ENCODE results near the gene STIM2.

STIM2 gene

DNA sequence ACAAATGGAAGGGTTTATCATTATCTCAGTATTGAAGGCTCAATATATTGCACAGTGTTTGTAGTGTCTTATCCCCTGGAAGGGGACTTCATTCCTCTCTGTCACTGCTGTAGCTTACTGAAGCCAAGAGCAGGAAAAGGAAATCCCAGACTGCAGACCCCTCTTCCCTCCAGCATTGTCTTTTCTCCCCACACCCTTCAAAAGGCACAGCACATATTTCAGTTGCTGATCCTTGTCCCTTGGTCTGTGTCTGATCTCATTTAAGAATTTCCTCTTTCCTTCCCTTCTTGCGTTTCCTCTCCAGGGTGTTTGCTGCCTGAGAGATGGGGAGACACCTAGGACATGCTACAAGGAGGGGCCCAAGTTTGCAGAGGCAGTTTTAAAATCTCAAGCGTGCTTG is 40.1 kb downstream of the STIM2 start:
- no peak for DNase-seq (ENCODE audit: low read depth in 3 of 3)

DNA sequence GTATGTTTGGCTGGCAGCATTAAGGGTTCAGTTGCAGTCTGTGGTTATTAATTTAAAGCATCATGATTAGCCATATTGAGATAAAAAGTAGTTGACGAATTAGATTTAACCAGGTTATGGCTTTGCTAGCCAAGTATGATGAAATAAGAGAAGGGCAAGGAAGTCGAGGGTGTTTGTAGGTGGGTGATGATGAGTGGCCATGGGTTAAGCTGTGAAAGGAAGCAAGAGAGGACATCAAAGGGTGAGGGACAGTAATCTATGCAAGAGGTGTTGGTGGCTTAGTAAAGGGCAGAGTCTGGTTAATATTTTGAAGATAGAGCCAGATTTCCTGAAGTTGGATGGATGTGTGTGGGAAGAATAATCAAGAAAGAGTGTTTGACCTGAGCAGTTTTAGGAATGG is 44.5 kb downstream of the STIM2 start:
- DNase-seq (ENCODE audit: low read depth in 3 of 3), result no peak

DNA sequence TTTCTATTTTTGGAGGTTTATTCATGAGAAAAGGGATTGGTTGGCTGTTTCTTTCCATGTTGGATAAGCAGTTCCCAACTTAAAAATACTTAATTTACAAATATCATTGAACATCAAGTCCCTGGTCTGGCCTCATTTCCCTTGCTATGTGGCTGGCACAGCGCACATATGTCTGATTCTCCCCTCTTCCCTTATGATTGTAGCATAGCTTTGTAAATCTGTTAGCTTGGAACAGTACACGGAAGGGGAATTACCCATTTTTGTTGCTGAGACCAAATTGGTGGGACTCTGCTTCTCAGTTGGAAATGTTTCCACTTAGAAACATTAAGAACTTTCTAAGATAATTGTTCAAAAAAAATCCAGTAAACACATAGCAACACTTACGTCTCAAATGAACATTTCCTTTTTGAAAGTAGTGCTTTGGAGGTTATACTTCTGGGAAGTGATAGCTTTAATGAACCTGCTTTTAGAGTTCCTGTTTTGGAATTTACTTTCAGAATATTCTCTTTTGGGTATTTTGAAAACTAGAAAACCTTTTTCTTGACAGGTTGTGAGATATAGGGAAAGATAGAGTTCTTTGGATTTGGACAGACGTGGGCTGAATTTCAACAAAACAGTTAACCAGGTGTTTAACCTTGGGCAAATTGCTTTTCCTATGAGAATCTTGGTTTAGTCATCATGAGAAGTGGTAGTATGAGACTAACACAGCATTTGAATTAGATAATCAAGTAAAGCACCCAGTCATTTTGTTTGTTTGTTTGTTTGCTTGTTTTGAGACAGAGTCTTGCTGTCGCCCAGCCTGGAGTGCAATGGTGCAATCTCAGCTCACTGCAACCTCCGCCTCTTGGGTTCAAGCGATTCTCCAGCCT is 47.3 kb downstream of the STIM2 start:
- no peak for DNase-seq (ENCODE audit: low read depth in 3 of 3)

DNA sequence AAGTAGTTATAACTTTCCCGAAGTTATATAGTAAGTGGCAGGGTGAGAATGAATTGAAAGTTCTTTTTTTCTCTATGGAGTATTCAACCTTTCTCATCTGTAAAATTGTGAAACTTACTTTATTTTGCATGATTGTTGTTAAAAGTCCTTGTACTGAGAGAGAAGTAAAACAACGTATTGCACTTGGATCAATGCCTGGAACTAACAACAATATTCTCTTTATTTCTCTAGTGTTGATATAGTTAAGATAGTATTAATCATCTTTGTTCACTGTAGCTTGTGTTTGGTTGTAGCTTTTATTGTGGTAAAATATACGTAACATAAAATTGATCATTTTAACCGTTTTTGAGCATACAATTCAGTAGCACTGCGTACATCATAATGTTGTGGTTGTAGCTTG is 48.7 kb downstream of the STIM2 start:
- no peak for DNase-seq (ENCODE audit: low read depth in 3 of 3)

DNA sequence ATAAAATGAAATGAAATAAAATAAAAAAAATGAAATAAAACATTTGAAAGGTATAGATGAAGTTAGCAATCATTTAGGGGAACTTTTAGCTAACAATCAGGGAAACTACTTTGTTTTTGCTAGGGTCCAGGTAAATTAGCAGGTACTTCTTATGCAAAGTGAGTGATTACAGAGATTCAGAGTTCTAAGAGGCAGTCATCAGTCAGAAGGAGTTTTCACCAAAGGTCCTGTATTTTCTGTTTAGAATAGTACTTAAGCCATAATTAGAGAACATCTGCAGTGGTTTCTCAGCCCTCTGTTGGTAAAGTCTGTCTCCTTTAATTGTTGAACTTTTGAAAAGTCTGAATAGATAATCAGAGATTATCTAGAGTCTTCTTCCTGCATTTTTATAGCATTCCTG is 50.6 kb downstream of the STIM2 start:
- DNase-seq (ENCODE audit: low read depth in 3 of 3), result no peak

DNA sequence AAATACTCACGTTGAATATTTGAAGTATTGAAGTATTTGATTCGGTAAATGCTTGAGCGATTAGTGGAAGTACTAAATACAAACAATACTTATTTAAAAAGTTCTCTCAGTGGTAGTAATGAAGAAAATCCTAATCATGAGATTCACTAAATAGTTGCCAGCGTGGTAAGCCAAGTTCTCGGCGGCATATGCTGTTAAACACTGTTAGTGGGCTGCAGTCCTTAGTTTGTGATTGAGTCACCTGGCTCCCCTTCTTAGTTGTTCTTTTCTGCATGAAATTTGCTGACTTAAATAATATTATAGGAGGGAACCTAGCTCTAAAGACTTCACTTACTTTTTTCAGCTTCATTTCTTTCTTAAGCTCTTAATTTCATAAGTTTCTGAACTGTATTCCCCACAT is 51.4 kb downstream of the STIM2 start:
- DNase-seq (ENCODE audit: low read depth in 3 of 3), result no peak

DNA sequence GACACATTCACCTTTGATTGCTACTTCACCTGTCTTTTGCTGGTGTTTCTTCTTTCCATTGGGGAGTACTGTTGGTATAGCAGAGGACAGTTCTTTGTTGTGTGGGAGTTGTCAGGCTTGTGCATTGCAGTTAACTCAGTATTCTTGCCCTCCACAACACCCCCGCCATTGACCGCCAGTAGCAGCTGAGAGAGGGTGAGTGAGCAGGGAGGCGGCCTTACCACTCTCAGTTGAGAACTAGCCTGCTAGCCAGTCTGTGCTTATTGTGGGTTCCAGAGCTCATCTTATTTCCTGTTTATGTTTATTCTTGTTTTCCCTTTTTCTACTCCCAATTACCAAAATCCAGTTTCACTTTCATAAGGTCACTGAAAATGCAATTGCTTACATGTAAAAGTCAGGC is 52.2 kb downstream of the STIM2 start:
- no peak for DNase-seq (ENCODE audit: low read depth in 3 of 3)

DNA sequence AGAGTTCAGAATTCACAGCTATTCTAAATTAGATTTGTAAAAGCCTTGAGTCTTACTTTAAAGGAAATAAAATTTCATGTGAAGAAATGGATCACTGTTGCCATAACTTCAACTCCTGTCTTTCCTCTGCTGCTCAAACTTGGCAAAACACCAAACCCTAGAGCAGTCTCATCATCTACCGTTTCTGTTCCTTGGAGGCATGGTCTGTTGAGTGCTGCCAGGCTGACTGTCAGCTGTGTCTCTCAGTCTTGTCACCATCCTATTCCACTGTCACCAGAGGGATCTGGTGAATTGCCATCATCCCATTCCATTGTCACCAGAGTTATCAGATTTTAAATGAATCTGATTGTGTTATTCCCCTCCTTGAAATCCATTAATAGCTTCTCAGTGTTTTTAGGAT is 55.6 kb downstream of the STIM2 start:
- DNase-seq (ENCODE audit: low read depth in 3 of 3), result no peak

DNA sequence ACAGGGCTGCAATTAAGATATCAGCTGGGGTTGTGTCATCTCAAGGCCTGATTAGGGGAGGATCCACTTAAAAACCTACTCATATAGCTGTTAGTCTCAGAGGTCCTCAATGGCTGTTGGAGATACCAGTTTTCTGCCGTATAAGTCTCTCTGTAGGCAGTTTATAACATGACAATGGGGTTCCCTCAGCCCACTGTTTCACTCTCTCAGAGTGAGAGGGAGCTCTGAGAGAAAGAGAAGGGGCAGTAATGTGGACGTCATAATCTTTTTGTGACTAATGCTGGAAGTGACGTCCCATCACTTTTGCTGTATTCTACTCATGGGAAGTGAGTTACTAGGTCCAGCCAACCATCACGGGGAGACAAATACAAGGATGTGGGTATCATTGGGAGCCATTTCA is 70.3 kb downstream of the STIM2 start:
- no peak for DNase-seq (ENCODE audit: low read depth in 3 of 3)

DNA sequence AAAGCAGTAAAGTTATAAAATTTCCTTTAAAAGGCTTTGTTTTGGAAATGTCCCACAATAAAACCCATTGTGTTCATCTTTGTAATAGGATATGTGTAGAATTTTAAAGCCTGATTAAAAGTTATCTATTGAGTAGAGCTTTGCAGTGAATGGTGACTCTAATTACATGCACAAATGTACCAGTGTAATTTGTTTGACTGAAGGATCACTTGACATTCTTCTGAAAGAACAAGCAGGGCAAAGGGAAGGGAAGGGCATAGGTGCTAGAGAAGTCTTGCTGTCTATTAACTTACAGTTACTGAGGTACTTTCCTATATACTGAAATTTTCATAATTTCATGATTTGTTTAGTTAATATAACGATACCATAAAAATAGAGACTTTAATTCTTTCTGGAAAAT is 70.8 kb downstream of the STIM2 start:
- DNase-seq (ENCODE audit: low read depth in 3 of 3), result no peak

DNA sequence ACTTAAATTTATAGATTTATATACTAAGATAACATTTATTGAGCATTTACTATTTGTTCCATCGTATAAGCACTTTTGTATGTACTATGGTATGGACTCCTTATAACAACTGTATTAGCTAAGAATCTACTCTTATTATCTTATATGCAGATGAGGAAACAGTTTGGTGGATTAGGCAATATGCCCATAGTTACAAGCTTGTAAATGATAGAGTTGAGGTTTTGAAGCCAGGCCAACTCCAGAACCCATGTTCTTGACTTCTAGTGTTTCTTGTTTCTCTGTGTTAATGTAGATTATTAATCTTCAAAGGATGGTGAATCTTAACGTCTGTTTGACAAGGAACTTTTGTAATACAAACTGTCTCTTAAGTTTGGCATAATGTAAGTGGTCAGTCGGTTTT is 71.3 kb downstream of the STIM2 start:
- no peak for DNase-seq (ENCODE audit: low read depth in 3 of 3)

DNA sequence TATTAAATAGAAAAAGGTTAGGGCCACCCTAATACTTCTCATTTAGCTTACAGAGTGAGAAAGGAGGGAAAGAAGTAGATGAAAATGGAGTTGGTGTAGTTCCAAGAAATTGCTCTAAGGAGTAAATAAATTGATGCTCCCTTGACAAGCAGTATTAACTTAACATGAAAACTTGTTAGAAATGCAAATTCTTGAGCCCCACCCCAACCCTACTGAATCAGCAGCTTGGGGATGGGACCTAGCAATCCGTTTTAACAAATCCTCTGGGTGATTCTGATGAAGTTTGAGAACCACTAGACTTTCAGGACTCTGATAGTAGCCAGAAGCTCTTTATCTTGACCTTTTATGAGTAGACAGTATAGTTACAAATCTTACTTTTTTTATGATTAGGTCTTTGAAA is 74.8 kb downstream of the STIM2 start:
- no peak for DNase-seq (ENCODE audit: low read depth in 3 of 3)

DNA sequence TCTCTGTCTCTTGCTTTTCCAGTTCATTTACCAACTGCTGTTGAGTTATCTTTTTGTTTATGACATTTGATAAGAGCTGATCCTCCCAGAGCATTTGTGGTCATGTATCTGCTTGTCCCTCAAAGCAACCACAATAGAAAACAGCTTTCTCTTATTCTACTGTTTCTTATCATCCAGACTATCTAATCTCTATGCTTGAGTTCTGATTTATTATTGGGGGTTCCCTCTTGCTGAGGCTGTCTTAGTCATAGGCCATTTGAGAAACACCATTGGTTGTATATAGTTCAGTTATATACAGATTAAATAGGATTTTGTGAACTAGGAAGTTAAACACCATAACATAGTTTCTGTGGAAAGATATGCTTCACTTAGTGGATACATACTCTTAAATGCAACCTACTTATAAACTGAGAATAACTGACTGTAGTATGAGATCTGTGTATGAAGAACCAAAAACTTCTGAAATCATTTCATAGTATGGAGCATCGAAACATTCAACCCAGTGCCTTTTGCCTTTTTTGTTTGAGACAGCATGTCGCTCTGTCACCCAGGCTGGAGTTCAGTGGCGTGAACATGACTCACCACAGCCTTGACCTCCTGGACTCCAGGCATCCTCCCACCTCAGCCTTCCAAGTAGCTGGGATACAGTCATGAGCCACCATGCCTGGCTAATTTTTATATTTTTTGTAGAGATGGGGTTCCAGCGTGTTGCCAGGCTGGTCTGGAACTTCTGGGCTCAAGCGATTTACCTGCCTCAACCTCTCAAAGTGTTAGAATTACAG is 75.8 kb downstream of the STIM2 start:
- no peak for DNase-seq (ENCODE audit: low read depth in 3 of 3)

DNA sequence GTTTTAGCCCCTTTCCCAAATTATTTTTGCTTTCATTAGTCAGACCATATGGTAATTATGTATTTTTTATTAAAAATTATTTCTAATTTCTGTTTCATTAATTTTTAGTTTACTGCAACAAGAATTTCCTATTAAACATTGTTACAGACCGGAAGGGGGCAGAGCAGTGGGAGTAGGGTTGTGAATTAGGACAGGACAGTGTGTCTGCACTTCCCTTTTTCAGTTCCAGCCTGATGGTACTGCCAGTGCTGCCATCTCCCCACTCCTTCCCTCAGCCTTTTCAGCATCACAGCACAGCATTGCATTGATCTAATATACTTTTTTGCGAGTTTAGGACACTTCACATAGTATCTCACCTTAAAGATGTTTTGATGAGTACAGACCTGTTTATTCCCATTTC is 76.5 kb downstream of the STIM2 start:
- DNase-seq (ENCODE audit: low read depth in 3 of 3), result no peak

DNA sequence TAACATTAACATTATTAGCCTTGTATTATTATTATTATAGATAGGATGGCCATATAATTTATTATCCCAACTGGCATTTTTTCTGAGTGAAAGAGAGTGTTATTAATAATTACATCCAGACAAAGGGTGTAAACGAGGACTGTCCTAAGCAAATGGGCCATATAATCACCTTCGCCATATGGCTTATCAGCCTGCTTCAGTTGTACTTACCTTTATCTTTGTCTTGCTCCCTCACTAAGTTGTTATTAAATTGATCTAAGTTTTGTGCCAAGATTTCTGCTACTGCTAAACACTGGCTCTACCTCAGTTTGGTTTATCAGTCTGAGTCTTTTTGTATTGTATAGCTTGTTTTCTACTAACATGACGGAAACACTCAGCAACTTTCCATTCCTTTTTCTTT is 76.9 kb downstream of the STIM2 start:
- DNase-seq (ENCODE audit: low read depth in 3 of 3), result no peak

DNA sequence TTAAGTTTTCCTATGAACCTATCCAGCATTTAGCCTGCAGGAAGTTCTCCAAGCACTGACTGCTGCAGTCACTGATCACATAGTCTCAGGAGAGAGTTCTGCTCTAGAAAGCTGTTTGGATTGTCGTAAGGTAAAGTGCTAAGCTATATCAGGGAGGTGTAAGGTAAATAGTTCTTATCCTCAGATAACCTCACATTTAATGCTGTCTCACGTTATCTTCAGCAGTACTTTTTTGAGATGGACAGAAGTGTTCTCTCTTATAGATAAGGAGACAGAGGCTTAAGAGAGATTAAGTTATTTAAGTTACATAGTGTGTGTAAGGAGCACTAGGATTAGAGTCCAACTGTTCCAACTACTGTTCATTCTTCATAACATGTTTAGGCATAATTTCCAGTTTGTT is 77.9 kb downstream of the STIM2 start:
- DNase-seq (ENCODE audit: low read depth in 3 of 3), result no peak

DNA sequence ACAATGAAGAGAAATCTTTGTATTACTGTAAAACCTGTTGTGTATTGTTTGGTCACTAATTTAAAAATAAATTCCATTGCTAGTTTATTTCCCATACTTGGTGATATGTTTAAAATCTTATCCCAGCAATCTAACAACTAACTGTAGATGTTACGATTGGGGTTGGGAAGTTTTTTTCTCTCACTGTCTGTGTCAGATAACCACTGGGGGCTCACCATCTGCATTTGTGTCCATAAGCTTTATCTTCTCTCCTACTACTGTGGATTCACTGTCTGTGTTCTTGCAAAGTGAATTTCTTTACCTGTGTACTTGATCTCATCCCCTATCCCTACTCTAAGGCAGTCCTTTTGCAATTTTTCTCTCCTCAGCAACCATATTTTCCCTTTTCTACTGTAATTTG is 81.3 kb downstream of the STIM2 start:
- DNase-seq (ENCODE audit: low read depth in 3 of 3), result no peak

DNA sequence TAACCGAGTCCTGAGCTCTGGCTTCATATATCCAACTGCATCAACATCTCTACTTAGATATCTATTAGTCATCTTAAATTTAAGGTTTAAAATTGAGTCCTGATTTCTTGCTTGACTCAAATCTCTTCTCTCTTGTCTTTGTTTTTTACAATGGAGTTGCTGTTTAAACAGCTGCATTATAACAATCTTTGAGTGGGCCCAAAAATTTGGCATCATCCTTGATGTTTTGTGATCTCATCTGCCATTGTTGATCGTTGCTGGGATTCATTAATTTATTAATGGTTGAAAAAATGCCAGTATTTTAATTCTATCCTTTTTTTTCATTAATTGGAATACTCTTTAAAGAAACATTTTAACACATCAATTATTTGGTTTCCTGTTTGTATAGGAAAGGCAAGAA is 82.2 kb downstream of the STIM2 start:
- no peak for DNase-seq (ENCODE audit: low read depth in 3 of 3)

DNA sequence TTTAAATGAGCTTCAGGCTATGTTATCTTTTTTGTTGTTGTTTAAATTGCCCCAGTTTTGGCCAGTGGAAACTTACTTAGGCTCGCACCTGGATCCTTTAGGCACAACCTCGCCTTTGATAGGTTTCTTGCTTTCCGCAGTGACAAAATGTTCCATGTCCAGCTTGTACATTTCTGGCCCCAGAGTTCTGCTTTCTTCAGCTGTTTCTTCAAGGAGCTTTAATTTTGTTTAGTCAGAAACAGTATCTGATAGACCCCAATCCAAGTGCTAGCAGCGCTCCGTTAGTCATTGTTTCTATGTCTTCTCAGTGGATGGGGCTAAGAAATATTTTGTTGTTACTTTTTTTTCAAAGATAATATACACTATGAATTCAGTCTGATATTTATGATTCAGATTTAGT is 82.8 kb downstream of the STIM2 start:
- DNase-seq (ENCODE audit: low read depth in 3 of 3), result no peak

DNA sequence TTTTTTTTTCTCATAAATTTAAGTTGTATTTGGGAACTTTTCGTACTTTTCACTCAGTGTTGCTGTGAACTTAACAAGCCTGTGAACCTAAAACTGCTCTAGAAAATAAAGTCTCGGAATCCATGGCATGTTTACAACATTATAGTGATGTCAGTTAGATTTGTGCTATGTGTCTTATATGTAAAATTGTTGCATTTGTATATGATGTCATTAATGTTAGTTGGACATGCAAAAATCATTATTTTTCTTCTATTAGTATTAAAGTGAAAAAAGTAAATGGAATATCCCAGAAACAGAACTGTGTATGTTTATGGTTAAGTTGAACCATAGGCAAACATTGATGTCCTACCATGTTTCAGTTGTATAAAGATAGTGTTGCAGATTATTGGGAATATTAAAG is 85.2 kb downstream of the STIM2 start:
- DNase-seq (ENCODE audit: low read depth in 3 of 3), result no peak

DNA sequence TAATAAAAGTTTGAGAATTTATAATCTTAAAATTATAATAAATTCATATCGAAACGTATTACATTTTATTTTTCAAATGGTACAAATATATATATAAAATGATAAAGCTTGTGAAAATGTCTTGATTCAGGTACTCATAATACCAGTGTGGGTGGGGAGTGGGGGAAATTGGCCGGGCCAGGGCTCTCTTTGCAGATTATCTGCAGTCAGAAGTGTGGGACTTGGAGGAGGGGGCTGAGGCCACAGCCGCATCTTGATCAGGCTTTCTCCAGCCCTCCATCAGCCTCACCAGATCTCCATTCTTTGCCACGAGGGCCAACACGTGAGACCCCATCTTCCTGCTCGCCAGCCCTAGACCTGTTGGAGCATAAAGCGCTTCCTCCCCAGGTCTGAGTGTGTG is 86.7 kb downstream of the STIM2 start:
- DNase-seq (ENCODE audit: low read depth in 3 of 3), result no peak

DNA sequence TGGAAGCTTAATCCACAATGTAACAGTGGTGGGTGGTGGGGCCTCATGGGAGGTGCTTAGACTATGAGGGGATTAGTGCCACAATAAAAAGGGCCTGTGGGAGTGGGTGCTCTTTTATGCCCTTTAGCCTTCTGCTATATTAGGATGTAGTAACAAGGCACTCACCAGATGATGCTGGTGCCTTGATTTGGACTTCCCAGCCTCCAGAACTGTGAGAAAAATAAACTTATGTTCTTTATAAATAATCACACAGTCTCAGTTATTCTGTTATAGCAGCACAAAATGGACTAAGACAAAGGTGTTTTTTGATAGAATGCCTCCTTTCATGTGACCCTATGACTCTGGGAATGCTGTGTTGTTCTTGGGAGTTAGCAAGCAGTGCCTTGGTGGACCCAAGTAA is 89.8 kb downstream of the STIM2 start:
- no peak for DNase-seq (ENCODE audit: low read depth in 3 of 3)

DNA sequence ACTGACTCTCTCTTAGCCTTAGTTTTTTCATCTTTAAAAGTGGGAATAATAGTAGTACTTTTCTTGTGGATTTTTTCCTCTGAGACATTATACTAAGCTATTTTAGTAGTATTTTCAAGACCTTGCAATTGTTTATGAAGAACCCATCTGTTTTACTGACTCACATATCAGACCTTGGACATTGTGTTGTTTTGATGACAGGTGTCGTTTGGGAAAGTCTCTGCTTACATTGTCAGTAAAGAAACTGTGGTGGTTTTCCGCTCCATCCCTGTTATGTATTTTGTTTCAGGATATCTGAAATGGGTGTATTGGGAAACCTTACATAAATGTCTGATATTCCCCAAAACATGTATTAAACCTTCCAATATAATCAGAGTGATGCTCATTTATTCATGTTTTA is 92.2 kb downstream of the STIM2 start:
- no peak for DNase-seq (ENCODE audit: low read depth in 3 of 3)
